SK-N-SH (cell line): Measurements from ENCODE around the gene GTF2B. TPM values are rescaled to one million over a fixed set of nuclear protein-coding genes. Genes with fewer than 3 reads are reported as not detected.

ENCODE experiments used
- CTCF ChIA-PET: fragments of 300-600, 350-600 bp; formaldehyde crosslinking; extraction: SDS; loops from one replicate; lab custom pipeline; 2021; lab: Yijun Ruan, JAX
- POLR2A ChIA-PET: fragments of 350-600 bp; sonication (Branson Sonifier 250); formaldehyde crosslinking; extraction: SDS; loops from one replicate; lab custom pipeline; 2020; ENCODE audit warnings: antibody characterized with exemption, inconsistent platforms; lab: Yijun Ruan, JAX
- DNase-seq: peaks from one replicate; pipeline ENCODE4 v3.0.0; 2012
- H2AFZ ChIP-seq: fragments of 200-600 bp; sonication (generic); 2 replicates; pipeline ENCODE4 v1.8.1; 2016; ENCODE audit warnings: antibody characterized with exemption, mild to moderate bottlenecking, low read depth
- H3F3A ChIP-seq: fragments of 200-600 bp; sonication (generic); replicated peaks from 2 replicates; pipeline ENCODE3; 2016; ENCODE audit warnings: antibody characterized with exemption, mild to moderate bottlenecking; ENCODE audit not compliant: insufficient read depth
- H3K27ac ChIP-seq, 2 experiments: fragments of 200-500 bp in 1 of 2; fragments of 200-600 bp in 1 of 2; sonication (Bioruptor generic) in 1 of 2; sonication (generic), shearing (Covaris generic) in 1 of 2; 2 replicates each; pipeline versions ENCODE4 v1.5.1 to v1.6.1; 2014 to 2016; ENCODE audit warnings: low read depth in 2 of 2, inconsistent platforms in 1 of 2, low read length in 1 of 2, mild to moderate bottlenecking in 1 of 2, mixed read lengths in 1 of 2
- H3K27me3 ChIP-seq: fragments of 200-600 bp; sonication (generic), shearing (Covaris generic); 2 replicates; pipeline ENCODE4 v1.6.1; 2016; ENCODE audit warnings: mixed run types; ENCODE audit not compliant: insufficient read depth
- H3K36me3 ChIP-seq, 2 experiments: fragments of 200-500 bp in 1 of 2; fragments of 200-600 bp in 1 of 2; sonication (Bioruptor generic) in 1 of 2; sonication (generic) in 1 of 2; replicated peaks in 1 of 2; 2 replicates each; pipeline versions ENCODE3 to v1.5.1; 2014 to 2016; ENCODE audit warnings: low read length in 1 of 2, mild to moderate bottlenecking in 1 of 2; ENCODE audit not compliant: insufficient read depth in 2 of 2, control insufficient read depth in 1 of 2
- H3K4me1 ChIP-seq, 2 experiments: fragments of 200-500 bp in 1 of 2; fragments of 200-600 bp in 1 of 2; sonication (Bioruptor generic) in 1 of 2; sonication (generic), shearing (Covaris generic) in 1 of 2; 2 replicates each; pipeline versions ENCODE4 v1.5.1 to v1.6.1; 2014 to 2016; ENCODE audit warnings: low read depth in 1 of 2, low read length in 1 of 2, mixed run types in 1 of 2; ENCODE audit not compliant: insufficient read depth in 2 of 2, control insufficient read depth in 1 of 2
- H3K4me2 ChIP-seq: fragments of 200-600 bp; sonication (generic), shearing (Covaris generic); 2 replicates; pipeline ENCODE4 v1.6.1; 2017; ENCODE audit warnings: mixed run types
- H3K4me3 ChIP-seq, 2 experiments: fragments of 200-500 bp in 1 of 2; fragments of 200-600 bp in 1 of 2; sonication (Bioruptor generic) in 1 of 2; sonication (generic), shearing (Covaris generic) in 1 of 2; 2 replicates each; pipeline versions ENCODE4 v1.5.1 to v1.8.1; 2014 to 2016; ENCODE audit warnings: low read depth in 2 of 2, inconsistent platforms in 1 of 2, low read length in 1 of 2, mild to moderate bottlenecking in 1 of 2, mixed read lengths in 1 of 2, moderate library complexity in 1 of 2
- H3K79me2 ChIP-seq: fragments of 200-600 bp; sonication (generic); 2 replicates; pipeline ENCODE4 v1.8.1; 2017; ENCODE audit warnings: mild to moderate bottlenecking; ENCODE audit not compliant: insufficient read depth
- H3K9ac ChIP-seq: fragments of 200-600 bp; sonication (generic); 2 replicates; pipeline ENCODE4 v1.6.1; 2017; ENCODE audit warnings: mixed run types
- H3K9me2 ChIP-seq: fragments of 200-600 bp; sonication (generic); 2 replicates; pipeline ENCODE4 v1.6.1; 2017; ENCODE audit warnings: mixed run types
- H3K9me3 ChIP-seq: fragments of 200-600 bp; sonication (generic); 2 replicates; pipeline ENCODE4 v1.6.1; 2017; ENCODE audit warnings: mixed run types, mild to moderate bottlenecking, moderate library complexity
- H4K20me1 ChIP-seq: fragments of 200-600 bp; sonication (generic); 2 replicates; pipeline ENCODE4 v1.6.1; 2017; ENCODE audit warnings: mild to moderate bottlenecking, mixed run types; ENCODE audit not compliant: insufficient read depth
- CHD2 ChIP-seq: fragments of 150-350 bp; IDR thresholded peaks from 2 replicates; pipeline ENCODE4 v1.6.1; 2018; ENCODE audit warnings: low read length; ENCODE audit not compliant: partially characterized antibody
- ELF1 ChIP-seq: IDR thresholded peaks from 2 replicates; pipeline ENCODE4 v1.4.0; 2012
- EZH2phosphoT487 ChIP-seq: fragments of 200-600 bp; sonication (generic); IDR thresholded peaks from 2 replicates; pipeline ENCODE4 v1.6.1; 2017; ENCODE audit warnings: low read depth, mixed run types, mild to moderate bottlenecking, antibody characterized with exemption, moderate library complexity, borderline replicate concordance
- FOSL2 ChIP-seq: IDR thresholded peaks from 2 replicates; pipeline ENCODE4 v1.4.0; 2012; ENCODE audit warnings: low read depth, mild to moderate bottlenecking, moderate library complexity, borderline replicate concordance
- FOXJ3 ChIP-seq: sonication (generic); formaldehyde crosslinking; IDR thresholded peaks from 2 replicates; pipeline ENCODE4 v1.5.1; 2020; ENCODE audit warnings: mild to moderate bottlenecking, missing genetic modification reagents
- GATA2 ChIP-seq: sonication (generic); formaldehyde crosslinking; IDR thresholded peaks from 2 replicates; pipeline ENCODE4 v1.5.0; 2020; ENCODE audit warnings: mild to moderate bottlenecking, missing genetic modification reagents
- JUND ChIP-seq: IDR thresholded peaks from 2 replicates; pipeline ENCODE4 v1.4.0; 2012
- RFX5 ChIP-seq: IDR thresholded peaks from 2 replicates; pipeline ENCODE4 v1.6.1; 2012; ENCODE audit warnings: mild to moderate bottlenecking, improper control_type of control experiment, low read length
- TCF12 ChIP-seq: IDR thresholded peaks from 2 replicates; pipeline ENCODE4 v1.4.0; 2012
- TEAD4 ChIP-seq: IDR thresholded peaks from 2 replicates; pipeline ENCODE4 v1.4.0; 2012; ENCODE audit warnings: mild to moderate bottlenecking, borderline replicate concordance; ENCODE audit not compliant: insufficient read depth
- YY1 ChIP-seq: IDR thresholded peaks from 2 replicates; pipeline ENCODE4 v1.4.0; 2012; ENCODE audit warnings: low read depth, mild to moderate bottlenecking
- WGBS: methylation state at CpG from one replicate; pipeline ENCODE4 v1.1.6; 2017; ENCODE audit warnings: low lambda C conversion rate; 5-methylcytosine and 5-hydroxymethylcytosine counted together
- polyA plus RNA-seq, 3 experiments: library from polyadenylated mRNA; depleted of rRNA; stranded (reverse); fragments of >200 nt; gene quantifications; 2 replicates each; pipeline ENCODE4 v1.2.3, GENCODE V29; 2012
- TF ChIP-seq, protein P1 (sequence below): IDR thresholded peaks from 2 replicates; pipeline ENCODE4 v1.6.1; 2012; ENCODE audit warnings: mild to moderate bottlenecking, low read depth, low read length, moderate library complexity
- TF ChIP-seq, protein P2 (sequence below): fragments of 200-600 bp; sonication (generic); IDR thresholded peaks from 2 replicates; pipeline ENCODE4 v1.6.1; 2017; ENCODE audit warnings: antibody characterized with exemption, mild to moderate bottlenecking, moderate library complexity
- TF ChIP-seq, protein P3 (sequence below): fragments of 150-350 bp; IDR thresholded peaks from 2 replicates; pipeline ENCODE4 v1.6.1; 2016; ENCODE audit warnings: mild to moderate bottlenecking, low read depth, low read length
- TF ChIP-seq, protein P4 (sequence below): IDR thresholded peaks from 2 replicates; pipeline ENCODE4 v1.4.0; 2012; ENCODE audit warnings: low read depth, borderline replicate concordance

Gene GTF2B
- polyA plus RNA-seq, 1 of the 3 experiments (the other 2 are of a cell fraction), result 26.0 TPM

DNA sequence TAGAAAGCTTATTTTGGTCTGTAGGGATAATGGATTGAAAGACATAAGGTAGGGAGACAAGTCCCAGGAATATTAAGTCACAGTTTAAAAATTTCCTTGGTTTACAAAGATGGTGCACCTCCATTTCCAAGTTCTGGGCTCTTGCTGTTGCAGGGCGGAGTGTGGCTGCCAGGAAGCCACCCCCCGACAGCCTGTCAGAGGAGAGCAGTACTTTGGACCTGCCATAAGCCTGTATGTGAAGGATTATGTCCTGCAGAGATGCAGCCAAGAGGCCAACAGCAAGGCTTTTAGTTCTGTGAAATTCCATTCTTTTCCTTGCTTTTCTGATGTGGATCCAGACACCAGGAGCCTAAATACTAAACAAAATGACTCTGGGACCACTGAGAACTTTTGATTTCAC is 31.9 kb upstream of the GTF2B start (continued):
- TF ChIP-seq YY1 (no peak), CHD2 (no peak), EZH2phosphoT487 (no peak), TEAD4 (no peak)
- TF ChIP-seq, protein P1, sequence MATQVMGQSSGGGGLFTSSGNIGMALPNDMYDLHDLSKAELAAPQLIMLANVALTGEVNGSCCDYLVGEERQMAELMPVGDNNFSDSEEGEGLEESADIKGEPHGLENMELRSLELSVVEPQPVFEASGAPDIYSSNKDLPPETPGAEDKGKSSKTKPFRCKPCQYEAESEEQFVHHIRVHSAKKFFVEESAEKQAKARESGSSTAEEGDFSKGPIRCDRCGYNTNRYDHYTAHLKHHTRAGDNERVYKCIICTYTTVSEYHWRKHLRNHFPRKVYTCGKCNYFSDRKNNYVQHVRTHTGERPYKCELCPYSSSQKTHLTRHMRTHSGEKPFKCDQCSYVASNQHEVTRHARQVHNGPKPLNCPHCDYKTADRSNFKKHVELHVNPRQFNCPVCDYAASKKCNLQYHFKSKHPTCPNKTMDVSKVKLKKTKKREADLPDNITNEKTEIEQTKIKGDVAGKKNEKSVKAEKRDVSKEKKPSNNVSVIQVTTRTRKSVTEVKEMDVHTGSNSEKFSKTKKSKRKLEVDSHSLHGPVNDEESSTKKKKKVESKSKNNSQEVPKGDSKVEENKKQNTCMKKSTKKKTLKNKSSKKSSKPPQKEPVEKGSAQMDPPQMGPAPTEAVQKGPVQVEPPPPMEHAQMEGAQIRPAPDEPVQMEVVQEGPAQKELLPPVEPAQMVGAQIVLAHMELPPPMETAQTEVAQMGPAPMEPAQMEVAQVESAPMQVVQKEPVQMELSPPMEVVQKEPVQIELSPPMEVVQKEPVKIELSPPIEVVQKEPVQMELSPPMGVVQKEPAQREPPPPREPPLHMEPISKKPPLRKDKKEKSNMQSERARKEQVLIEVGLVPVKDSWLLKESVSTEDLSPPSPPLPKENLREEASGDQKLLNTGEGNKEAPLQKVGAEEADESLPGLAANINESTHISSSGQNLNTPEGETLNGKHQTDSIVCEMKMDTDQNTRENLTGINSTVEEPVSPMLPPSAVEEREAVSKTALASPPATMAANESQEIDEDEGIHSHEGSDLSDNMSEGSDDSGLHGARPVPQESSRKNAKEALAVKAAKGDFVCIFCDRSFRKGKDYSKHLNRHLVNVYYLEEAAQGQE, result no peak
- TF ChIP-seq, all 33 proteins: peak for 0

DNA sequence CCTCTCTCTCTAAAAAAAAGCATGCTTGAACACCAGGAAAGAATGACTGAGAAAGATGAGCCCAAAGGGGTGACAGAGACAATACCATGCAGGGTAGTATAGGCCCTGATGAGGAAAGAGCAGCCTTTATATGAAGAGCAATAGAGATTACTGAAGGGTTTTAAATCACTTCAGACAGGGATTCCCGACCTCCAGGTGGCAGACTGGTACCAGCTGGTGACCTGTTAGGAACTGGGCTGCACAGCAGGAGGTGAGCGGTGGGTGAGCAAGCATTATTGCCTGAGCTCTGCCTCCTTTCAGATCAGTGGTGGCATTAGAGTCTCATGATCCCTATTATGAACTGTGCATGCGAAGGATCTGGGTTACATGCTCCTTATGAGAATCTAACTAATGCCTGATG is 30.8 kb upstream of the GTF2B start:
- Histone ChIP-seq H3K4me2 (no peak overlapping the region), H3K36me3 (peaks cover 5 to 16% of the 10 kb centered on the region in 2 experiments), H3K9ac (no peak overlapping the region), H3K4me1 (no peaks in the 10 kb centered on the region), H3K9me2 (no peaks in the 10 kb centered on the region), H4K20me1 (no peaks in the 10 kb centered on the region), H3F3A (no peaks in the 10 kb centered on the region), H2AFZ (no peak overlapping the region), H3K79me2 (no peaks in the 10 kb centered on the region), H3K27ac (no peak overlapping the region), H3K9me3 (0 out of 2 replicates have a peak, but pooled peaks cover 10% of the 10 kb centered on the region), H3K27me3 (no peaks in the 10 kb centered on the region), H3K4me3 (no peak overlapping the region)
- CTCF ChIA-PET, result no interaction called here
- TF ChIP-seq EZH2phosphoT487 (no peak), FOSL2 (no peak), YY1 (no peak), FOXJ3 (CRISPR knock-in tag) (no peak), CHD2 (no peak), RFX5 (no peak), TCF12 (no peak), ELF1 (no peak), JUND (no peak), GATA2 (CRISPR knock-in tag) (no peak)
- TF ChIP-seq, protein P2, sequence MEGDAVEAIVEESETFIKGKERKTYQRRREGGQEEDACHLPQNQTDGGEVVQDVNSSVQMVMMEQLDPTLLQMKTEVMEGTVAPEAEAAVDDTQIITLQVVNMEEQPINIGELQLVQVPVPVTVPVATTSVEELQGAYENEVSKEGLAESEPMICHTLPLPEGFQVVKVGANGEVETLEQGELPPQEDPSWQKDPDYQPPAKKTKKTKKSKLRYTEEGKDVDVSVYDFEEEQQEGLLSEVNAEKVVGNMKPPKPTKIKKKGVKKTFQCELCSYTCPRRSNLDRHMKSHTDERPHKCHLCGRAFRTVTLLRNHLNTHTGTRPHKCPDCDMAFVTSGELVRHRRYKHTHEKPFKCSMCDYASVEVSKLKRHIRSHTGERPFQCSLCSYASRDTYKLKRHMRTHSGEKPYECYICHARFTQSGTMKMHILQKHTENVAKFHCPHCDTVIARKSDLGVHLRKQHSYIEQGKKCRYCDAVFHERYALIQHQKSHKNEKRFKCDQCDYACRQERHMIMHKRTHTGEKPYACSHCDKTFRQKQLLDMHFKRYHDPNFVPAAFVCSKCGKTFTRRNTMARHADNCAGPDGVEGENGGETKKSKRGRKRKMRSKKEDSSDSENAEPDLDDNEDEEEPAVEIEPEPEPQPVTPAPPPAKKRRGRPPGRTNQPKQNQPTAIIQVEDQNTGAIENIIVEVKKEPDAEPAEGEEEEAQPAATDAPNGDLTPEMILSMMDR, result no peak
- TF ChIP-seq, protein P3, sequence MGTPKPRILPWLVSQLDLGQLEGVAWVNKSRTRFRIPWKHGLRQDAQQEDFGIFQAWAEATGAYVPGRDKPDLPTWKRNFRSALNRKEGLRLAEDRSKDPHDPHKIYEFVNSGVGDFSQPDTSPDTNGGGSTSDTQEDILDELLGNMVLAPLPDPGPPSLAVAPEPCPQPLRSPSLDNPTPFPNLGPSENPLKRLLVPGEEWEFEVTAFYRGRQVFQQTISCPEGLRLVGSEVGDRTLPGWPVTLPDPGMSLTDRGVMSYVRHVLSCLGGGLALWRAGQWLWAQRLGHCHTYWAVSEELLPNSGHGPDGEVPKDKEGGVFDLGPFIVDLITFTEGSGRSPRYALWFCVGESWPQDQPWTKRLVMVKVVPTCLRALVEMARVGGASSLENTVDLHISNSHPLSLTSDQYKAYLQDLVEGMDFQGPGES, result no peak
- TF ChIP-seq, protein P4, sequence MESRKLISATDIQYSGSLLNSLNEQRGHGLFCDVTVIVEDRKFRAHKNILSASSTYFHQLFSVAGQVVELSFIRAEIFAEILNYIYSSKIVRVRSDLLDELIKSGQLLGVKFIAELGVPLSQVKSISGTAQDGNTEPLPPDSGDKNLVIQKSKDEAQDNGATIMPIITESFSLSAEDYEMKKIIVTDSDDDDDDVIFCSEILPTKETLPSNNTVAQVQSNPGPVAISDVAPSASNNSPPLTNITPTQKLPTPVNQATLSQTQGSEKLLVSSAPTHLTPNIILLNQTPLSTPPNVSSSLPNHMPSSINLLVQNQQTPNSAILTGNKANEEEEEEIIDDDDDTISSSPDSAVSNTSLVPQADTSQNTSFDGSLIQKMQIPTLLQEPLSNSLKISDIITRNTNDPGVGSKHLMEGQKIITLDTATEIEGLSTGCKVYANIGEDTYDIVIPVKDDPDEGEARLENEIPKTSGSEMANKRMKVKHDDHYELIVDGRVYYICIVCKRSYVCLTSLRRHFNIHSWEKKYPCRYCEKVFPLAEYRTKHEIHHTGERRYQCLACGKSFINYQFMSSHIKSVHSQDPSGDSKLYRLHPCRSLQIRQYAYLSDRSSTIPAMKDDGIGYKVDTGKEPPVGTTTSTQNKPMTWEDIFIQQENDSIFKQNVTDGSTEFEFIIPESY, result no peak
- WGBS, result 88% methylated on average over 3 of the region's 3 CpGs
- no peak for DNase-seq
- POLR2A ChIA-PET, result no interaction called here
